ENCODE measurements around the gene BANP.
"Not testable (repeated sequence)": the region's sequence is repeated elsewhere in the genome, so short reads cannot be mapped to it uniquely, and the experiment has no call there.

Gene BANP

DNA sequence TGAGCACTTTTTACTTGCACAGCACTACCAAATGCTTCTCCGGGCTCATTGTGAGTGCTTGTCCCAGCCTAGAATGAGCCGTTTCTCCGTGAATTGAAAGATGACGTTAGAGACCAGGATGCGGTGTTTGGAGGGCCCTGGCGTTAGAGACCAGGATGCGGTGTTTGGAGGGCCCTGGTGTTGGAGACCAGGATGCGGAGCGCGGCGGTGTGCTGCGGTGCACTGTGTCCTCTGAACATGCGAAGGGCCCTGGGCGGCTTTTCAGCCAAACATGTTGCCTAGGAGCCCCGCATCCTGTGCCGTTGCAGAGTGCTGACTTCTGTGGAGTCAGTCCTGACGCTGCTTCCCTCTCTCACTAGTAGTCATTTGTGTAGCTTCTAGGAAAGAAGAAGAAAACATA lies 42.7 kb downstream of the BANP start:
- in situ Hi-C loops (cut with MboI; ENCODE audit: low sequenced_read_pairs, unreplicated experiment): no loop called here
- DNase-seq (ENCODE audit: low spot score): no peak
- TF ChIP-seq, protein P1, sequence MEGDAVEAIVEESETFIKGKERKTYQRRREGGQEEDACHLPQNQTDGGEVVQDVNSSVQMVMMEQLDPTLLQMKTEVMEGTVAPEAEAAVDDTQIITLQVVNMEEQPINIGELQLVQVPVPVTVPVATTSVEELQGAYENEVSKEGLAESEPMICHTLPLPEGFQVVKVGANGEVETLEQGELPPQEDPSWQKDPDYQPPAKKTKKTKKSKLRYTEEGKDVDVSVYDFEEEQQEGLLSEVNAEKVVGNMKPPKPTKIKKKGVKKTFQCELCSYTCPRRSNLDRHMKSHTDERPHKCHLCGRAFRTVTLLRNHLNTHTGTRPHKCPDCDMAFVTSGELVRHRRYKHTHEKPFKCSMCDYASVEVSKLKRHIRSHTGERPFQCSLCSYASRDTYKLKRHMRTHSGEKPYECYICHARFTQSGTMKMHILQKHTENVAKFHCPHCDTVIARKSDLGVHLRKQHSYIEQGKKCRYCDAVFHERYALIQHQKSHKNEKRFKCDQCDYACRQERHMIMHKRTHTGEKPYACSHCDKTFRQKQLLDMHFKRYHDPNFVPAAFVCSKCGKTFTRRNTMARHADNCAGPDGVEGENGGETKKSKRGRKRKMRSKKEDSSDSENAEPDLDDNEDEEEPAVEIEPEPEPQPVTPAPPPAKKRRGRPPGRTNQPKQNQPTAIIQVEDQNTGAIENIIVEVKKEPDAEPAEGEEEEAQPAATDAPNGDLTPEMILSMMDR (IDR thresholded peaks at IDR 0.05; ENCODE audit: borderline replicate concordance, control extremely low read depth, extremely low read depth, insufficient read depth, missing control alignments): no peak

DNA sequence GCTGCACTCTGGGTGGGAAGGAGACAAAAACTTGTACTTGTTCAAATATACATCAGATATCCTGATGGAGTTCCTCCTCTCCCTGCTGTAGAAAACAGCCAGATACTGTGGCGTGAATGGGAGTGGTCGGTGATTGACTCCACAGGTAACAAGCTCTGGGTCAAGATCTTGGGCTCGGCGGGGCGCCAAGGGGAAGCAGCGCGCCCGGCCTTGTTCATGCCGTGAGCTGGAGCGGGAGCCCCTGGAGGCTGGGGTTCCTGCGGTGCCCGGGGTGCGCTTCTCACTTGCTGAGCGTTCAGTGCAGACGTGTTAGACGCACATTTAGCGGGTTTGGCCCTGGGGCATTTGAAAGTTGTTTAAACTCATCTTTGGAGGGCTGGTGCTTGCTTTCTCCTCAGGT lies 44.4 kb downstream of the BANP start:
- DNase-seq (ENCODE audit: low spot score): no peak
- in situ Hi-C loops (cut with MboI; ENCODE audit: low sequenced_read_pairs, unreplicated experiment): no loop called here
- TF ChIP-seq, protein P1 (IDR thresholded peaks at IDR 0.05; ENCODE audit: borderline replicate concordance, control extremely low read depth, extremely low read depth, insufficient read depth, missing control alignments): no peak

DNA sequence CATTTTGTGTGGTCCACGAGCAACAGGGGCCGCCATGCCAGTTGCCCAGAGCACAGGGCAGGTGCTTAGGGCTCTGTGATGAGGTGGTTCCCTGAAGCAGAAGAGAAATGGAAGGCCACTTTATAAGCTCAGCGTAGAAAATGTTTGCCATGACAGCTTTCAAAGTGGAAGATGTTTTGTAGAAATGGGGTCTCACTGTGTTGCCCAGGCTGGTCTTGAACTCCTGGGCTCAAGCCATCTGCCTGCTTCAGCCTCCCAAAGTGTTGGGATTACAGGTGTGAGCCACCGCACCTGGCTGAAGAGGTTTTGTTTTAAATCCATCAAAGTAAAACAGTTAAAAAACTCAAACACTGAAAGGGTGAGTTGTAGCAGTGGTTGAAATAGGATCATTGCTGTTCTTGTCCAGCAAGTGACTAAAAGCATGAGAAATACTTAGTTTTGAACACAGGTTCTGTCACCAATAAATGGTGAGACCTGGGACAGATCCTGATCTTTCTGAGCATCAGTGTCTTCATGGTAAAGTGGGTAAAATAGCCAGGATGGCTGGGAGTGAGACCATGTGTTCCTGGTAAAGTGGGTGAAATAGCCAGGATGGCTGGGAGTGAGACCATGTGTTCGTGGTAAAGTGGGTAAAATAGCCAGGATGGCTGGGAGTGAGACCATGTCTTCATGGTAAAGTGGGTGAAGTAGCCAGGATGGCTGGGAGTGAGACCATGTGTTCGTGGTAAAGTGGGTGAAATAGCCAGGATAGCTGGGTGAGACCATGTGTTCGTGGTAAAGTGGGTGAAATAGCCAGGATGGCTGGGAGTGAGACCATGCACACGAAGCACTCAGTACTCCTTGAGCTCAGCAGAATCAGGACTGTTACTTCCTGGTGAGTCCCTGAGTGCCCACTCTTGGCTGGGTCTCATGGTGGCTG lies 46.0 kb downstream of the BANP start:
- in situ Hi-C loops (cut with MboI; ENCODE audit: low sequenced_read_pairs, unreplicated experiment): no loop called here
- TF ChIP-seq, protein P1 (IDR thresholded peaks at IDR 0.05; ENCODE audit: borderline replicate concordance, control extremely low read depth, extremely low read depth, insufficient read depth, missing control alignments): no peak
- DNase-seq (ENCODE audit: low spot score): no peak

DNA sequence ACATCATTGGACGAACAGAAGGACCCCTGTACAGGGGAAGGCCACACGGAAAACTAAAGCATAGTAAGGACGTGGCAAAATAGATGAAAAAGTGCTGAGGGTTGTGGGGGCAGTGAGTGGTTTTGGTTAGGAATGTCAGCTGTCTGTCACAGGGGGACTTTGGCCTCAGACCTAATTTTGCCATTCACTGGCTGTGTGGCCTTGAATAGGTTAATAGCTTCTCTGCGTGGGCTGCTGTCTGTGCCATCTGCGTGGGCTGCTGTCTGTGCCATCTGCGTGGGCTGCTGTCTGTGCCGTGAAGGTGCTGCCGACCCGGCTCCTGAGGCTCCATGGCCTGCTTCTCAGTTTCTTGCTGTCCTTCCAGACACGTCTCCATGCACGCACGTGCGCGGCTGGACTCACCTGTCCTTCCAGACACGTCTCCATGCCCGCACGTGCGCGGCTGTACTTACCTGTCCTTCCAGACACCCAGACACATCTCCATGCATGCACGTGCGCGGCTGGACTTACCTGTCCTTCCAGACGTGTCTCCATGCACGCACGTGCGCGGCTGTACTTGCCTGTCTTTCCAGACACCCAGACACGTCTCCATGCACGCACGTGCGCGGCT lies 47.1 kb downstream of the BANP start:
- in situ Hi-C loops (cut with MboI; ENCODE audit: low sequenced_read_pairs, unreplicated experiment); DNase-seq (ENCODE audit: low spot score): not testable (repeated sequence)

DNA sequence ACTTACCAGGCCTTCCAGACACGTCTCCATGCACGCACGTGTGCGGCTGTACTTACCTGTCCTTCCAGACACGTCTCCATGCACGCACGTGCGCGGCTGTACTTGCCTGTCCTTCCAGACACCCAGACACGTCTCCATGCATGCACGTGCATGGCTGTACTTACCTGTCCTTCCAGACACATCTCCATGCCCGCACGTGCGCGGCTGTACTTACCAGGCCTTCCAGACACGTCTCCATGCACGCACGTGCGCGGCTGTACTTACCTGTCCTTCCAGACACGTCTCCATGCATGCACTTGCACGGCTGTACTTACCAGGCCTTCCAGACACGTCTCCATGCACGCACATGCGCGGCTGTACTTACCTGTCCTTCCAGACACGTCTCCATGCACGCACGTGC lies 47.8 kb downstream of the BANP start:
- DNase-seq (ENCODE audit: low spot score); in situ Hi-C loops (cut with MboI; ENCODE audit: low sequenced_read_pairs, unreplicated experiment): not testable (repeated sequence)

DNA sequence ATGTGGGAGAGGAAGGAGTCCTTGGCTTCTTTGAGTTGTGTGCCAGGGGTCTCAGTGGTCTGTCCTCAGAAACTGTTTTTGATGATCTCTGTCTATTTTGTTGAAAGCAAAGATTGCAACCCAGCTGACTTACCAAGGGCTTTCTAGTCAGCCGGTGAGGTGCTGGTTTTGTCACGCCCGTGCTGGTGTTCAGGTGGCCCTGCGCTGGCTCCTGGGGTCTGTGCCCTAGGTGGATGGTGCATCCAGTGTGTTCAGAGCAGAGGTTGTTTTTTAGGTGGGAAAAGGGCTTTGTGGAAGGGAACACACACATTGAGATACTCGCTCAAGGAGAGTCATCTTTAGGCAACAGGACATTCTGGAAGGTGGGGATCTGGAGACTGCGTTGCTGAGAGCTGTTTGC lies 51.0 kb downstream of the BANP start:
- TF ChIP-seq, protein P1 (IDR thresholded peaks at IDR 0.05; ENCODE audit: borderline replicate concordance, control extremely low read depth, extremely low read depth, insufficient read depth, missing control alignments): no peak
- no peak for DNase-seq (ENCODE audit: low spot score)
- in situ Hi-C loops (cut with MboI; ENCODE audit: low sequenced_read_pairs, unreplicated experiment): no loop called here

DNA sequence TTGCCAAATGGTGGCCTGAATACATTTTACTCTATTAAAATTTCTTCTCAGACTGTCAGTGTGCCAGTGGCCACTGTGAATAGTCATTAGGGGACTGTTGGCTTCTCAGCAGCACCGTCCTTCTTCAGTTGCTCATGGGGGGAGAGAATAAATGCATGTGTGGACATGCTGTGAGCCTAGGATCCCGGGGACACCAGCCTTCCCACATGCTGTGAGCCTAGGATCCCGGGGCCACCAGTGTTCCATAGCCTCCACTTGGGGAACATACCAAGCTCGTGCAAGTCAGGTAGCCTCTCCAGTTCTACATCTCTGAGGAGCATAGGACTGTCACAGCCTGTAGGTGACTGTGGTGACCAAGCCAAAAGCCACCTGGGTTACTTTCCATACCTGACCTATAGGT lies 51.5 kb downstream of the BANP start:
- DNase-seq (ENCODE audit: low spot score): no peak
- in situ Hi-C loops (cut with MboI; ENCODE audit: low sequenced_read_pairs, unreplicated experiment): no loop called here
- TF ChIP-seq, protein P1 (IDR thresholded peaks at IDR 0.05; ENCODE audit: borderline replicate concordance, control extremely low read depth, extremely low read depth, insufficient read depth, missing control alignments): no peak
